Left ventricle myocardium inferior (tissue), 1 donor: ENCODE data around the gene MICAL3. TPM values are rescaled to one million over a fixed set of nuclear protein-coding genes. Genes with fewer than 3 reads are reported as not detected.
"Not testable (repeated sequence)": the region's sequence is repeated elsewhere in the genome, so short reads cannot be mapped to it uniquely, and the experiment has no call there.

Experiments
- DNase-seq: peaks from one replicate; pipeline ENCODE4 v3.0.0-alpha.2; 2020
- H3K27ac ChIP-seq: fragments of 200-600 bp; replicated peaks from 2 replicates; pipeline ENCODE4 v1.8.0; 2021
- H3K27me3 ChIP-seq: fragments of 200-600 bp; 2 replicates; pipeline ENCODE4 v1.8.0; 2021; ENCODE audit warnings: low read depth
- H3K36me3 ChIP-seq: fragments of 200-600 bp; 2 replicates; pipeline ENCODE4 v1.8.0; 2021
- H3K4me1 ChIP-seq: fragments of 200-600 bp; 2 replicates; pipeline ENCODE4 v1.8.0; 2021
- H3K4me3 ChIP-seq: fragments of 200-600 bp; 2 replicates; pipeline ENCODE4 v1.8.0; 2021; ENCODE audit warnings: mild to moderate bottlenecking, moderate library complexity
- H3K9me3 ChIP-seq: fragments of 200-600 bp; replicated peaks from 2 replicates; pipeline ENCODE4 v1.8.0; 2021
- CTCF ChIP-seq: fragments of 200-600 bp; IDR thresholded peaks from 2 replicates; pipeline ENCODE4 v1.8.0; 2021; ENCODE audit warnings: antibody characterized with exemption, mild to moderate bottlenecking, borderline replicate concordance
- intact Hi-C: fragments of 100-400 bp; cut with micrococcal nuclease; formaldehyde crosslinking; loops from one replicate; pipeline ENCODE4 v1.11.0; 2022
- total RNA-seq: library from RNA; stranded (reverse); fragmentation: NEBNext Ultra II Directional; extraction: Animal tissue kit (Norgen Biotek cat#: 25700); gene quantifications from one replicate; pipeline ENCODE4 v1.2.1, GENCODE V29; 2021
- donor health status: DM: no; HTN: yes; CAD: no; lungs with severe emphysema.

MICAL3 gene
- total RNA-seq, 1 donor from 2014 or later, result 92.5 TPM

- H3K27ac ChIP-seq, result peak overlapping the region; percentile 90
- intact Hi-C loops, result no loop called here
- no peak for TF ChIP-seq CTCF
Observed at GRCh38 chr22:18024956-18025720, 777 bp upstream of the MICAL3 start.

GRCh38 chr22:18023509-18024275, 669 bp downstream of the MICAL3 start:
- Histone ChIP-seq H3K27ac (peak overlapping the region; percentile 90), H3K4me1 (peaks cover 36% of the 10 kb centered on the region), H3K9me3 (no peaks in the 10 kb centered on the region), H3K27me3 (no peaks in the 10 kb centered on the region), H3K36me3 (no peaks in the 10 kb centered on the region), H3K4me3 (peak overlapping the region; percentile 91)
- no peak for TF ChIP-seq CTCF
- DNase-seq, result peak; percentile 82
- intact Hi-C loops, result no loop called here

More at GRCh38 chr22:18024956-18025720, 777 bp upstream of the MICAL3 start:
- H3K9me3 ChIP-seq, result no peaks in the 10 kb centered on the region
- peak overlapping the region; percentile 91 for H3K4me3 ChIP-seq
- no peak for DNase-seq
- no peaks in the 10 kb centered on the region for H3K27me3 ChIP-seq
- no peaks in the 10 kb centered on the region for H3K36me3 ChIP-seq
- H3K4me1 ChIP-seq, result peaks cover 46% of the 10 kb centered on the region

- Histone ChIP-seq H3K36me3 (no peaks in the 10 kb centered on the region), H3K4me1 (peaks cover 35% of the 10 kb centered on the region), H3K27ac (peak overlapping the region; percentile 90), H3K4me3 (peak overlapping the region; percentile 91), H3K27me3 (no peaks in the 10 kb centered on the region), H3K9me3 (no peaks in the 10 kb centered on the region)
- intact Hi-C loops, result no loop called here
- no peak for TF ChIP-seq CTCF
- DNase-seq, result no peak
Observed at GRCh38 chr22:18022876-18023275, 1.5 kb downstream of the MICAL3 start.

- Histone ChIP-seq H3K27ac (peak overlapping the region; percentile 90), H3K27me3 (no peaks in the 10 kb centered on the region), H3K4me1 (peaks cover 35% of the 10 kb centered on the region), H3K36me3 (no peaks in the 10 kb centered on the region), H3K4me3 (no peak overlapping the region), H3K9me3 (no peaks in the 10 kb centered on the region)
- intact Hi-C loops, result no loop called here
- TF ChIP-seq CTCF, result no peak
- DNase-seq, result no peak
Observed at GRCh38 chr22:18021431-18021830, 2.9 kb downstream of the MICAL3 start.

GRCh38 chr22:18020743-18021142, 3.6 kb downstream of the MICAL3 start:
- H3K4me1 ChIP-seq, result peaks cover 35% of the 10 kb centered on the region
- intact Hi-C loops, H3K4me3 ChIP-seq, H3K36me3 ChIP-seq, H3K27me3 ChIP-seq, H3K9me3 ChIP-seq, DNase-seq: not testable (repeated sequence)
- peak overlapping the region; percentile 90 for H3K27ac ChIP-seq

- no peak overlapping the region for H3K4me3 ChIP-seq
- H3K27ac ChIP-seq, result no peak overlapping the region
- peaks cover 9% of the 10 kb centered on the region for H3K4me1 ChIP-seq
- H3K9me3 ChIP-seq, result no peaks in the 10 kb centered on the region
- intact Hi-C loops, result no loop called here
- TF ChIP-seq CTCF, result no peak
- H3K27me3 ChIP-seq, result no peaks in the 10 kb centered on the region
- H3K36me3 ChIP-seq, result no peaks in the 10 kb centered on the region
- DNase-seq, result no peak
Observed at GRCh38 chr22:18013947-18014346, 10.4 kb downstream of the MICAL3 start.
